HG03135 (cell line): ENCODE data around the gene CMTM5.
"Not testable (repeated sequence)": the region's sequence is repeated elsewhere in the genome, so short reads cannot be mapped to it uniquely, and the experiment has no call there.

Source experiments
- ATAC-seq: cut with Tn5 transposase; IDR thresholded peaks from one replicate; pipeline ENCODE4 v1.9.1; 2021; ENCODE audit warnings: mild to moderate bottlenecking, moderate library complexity; ENCODE audit not compliant: unreplicated experiment

Gene CMTM5

GRCh38 chr14:23377573-23378563, 1.0 kb downstream of the CMTM5 start:
- no peak for ATAC-seq

GRCh38 chr14:23378612-23379220, 1.9 kb downstream of the CMTM5 start:
- ATAC-seq: no peak

- ATAC-seq: no peak
Observed at GRCh38 chr14:23379366-23380196, 2.7 kb downstream of the CMTM5 start.

- no peak for ATAC-seq
Observed at GRCh38 chr14:23380197-23380914, 3.5 kb downstream of the CMTM5 start.

- ATAC-seq: no peak
Observed at GRCh38 chr14:23380976-23381375, 4.1 kb downstream of the CMTM5 start.

GRCh38 chr14:23381871-23382270, 5.0 kb downstream of the CMTM5 start:
- ATAC-seq: no peak

GRCh38 chr14:23382276-23382675, 5.4 kb downstream of the CMTM5 start:
- ATAC-seq: no peak

GRCh38 chr14:23382731-23383440, 6.0 kb downstream of the CMTM5 start:
- ATAC-seq: no peak

- ATAC-seq: no peak
Observed at GRCh38 chr14:23384364-23385080, 7.7 kb downstream of the CMTM5 start.

GRCh38 chr14:23385244-23385641, 8.4 kb downstream of the CMTM5 start:
- ATAC-seq: no peak

- no peak for ATAC-seq
Observed at GRCh38 chr14:23385642-23386265, 8.9 kb downstream of the CMTM5 start.

GRCh38 chr14:23386266-23386657, 9.4 kb downstream of the CMTM5 start:
- ATAC-seq: not testable (repeated sequence)

- no peak for ATAC-seq
Observed at GRCh38 chr14:23386999-23387398, 10.2 kb downstream of the CMTM5 start.

GRCh38 chr14:23387916-23388882, 11.4 kb downstream of the CMTM5 start:
- ATAC-seq: no peak

- no peak for ATAC-seq
Observed at GRCh38 chr14:23388996-23389395, 12.2 kb downstream of the CMTM5 start.

GRCh38 chr14:23389396-23389795, 12.6 kb downstream of the CMTM5 start:
- ATAC-seq: no peak

- ATAC-seq: not testable (repeated sequence)
Observed at GRCh38 chr14:23389871-23390270, 13.0 kb downstream of the CMTM5 start.

- no peak for ATAC-seq
Observed at GRCh38 chr14:23392613-23393012, 15.8 kb downstream of the CMTM5 start.
